GM18870 (cell line): ENCODE results near the gene H3-3A.

Experiments used
- ATAC-seq: cut with Tn5 transposase; IDR thresholded peaks from one replicate; pipeline ENCODE4 v1.9.1; 2021; ENCODE audit warnings: moderate library complexity; ENCODE audit not compliant: unreplicated experiment

The H3-3A gene

DNA sequence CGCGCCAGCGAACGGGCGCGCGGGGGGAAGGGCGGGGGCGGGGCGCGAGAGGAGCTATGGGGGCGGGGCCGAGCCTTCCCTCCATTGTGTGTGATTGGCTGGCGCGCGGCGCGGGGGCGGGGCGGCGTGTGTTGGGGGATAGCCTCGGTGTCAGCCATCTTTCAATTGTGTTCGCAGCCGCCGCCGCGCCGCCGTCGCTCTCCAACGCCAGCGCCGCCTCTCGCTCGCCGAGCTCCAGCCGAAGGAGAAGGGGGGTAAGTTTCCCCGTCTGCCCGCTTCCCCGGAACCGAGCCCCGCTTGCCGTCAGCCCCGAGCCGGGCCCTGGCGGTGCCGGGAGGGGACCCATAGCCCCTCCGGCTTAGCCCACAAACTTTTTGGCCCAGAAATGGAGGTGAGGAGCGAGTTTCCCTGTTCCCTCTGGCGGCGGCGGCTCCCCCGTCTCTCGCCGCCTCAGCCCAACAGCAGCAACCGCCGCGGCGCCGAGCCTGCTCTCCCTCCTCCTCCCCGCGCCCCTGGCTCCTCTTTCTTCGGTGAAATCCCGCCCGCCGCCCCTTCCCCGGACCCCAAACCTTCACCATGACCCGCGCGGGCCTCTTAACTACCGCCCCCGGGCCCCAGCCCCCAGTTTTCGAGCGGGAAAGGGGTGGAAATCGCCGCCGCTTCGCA, at the start of gene H3-3A:
H3-3A (plus strand) TSS at position 159 of the 666 bp plus-strand sequence. CDS start 1,636 bp downstream, outside the sequence.
- peak; percentile 49 for ATAC-seq

- ATAC-seq = no peak
Measured at GRCh38 chr1:226017070-226017469, 45.4 kb upstream of the H3-3A start.

GRCh38 chr1:226019572-226019971, 42.9 kb upstream of the H3-3A start:
- no peak for ATAC-seq

DNA sequence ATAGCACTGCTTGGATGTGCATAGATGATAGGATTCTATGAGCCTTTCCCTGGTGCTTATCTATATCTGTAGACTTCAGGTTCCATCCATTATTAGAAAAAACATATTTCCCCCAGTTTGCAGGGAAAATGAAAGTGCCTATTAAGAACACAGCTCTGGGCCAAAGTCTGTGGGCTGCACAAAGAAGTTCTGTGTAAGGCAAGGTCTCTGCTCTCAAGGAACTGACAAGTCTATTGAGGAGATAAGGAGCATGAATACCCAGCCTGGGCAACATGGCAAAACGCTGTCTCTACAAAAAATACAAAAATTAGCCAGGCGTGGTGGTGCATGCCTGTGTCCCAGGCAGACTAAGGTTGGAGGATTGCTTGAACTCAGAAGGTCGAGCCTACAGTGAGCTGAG, 41.1 kb upstream of the H3-3A start:
- ATAC-seq = no peak

- no peak for ATAC-seq
Measured at GRCh38 chr1:226021801-226022200, 40.7 kb upstream of the H3-3A start.

GRCh38 chr1:226023735-226024134, 38.8 kb upstream of the H3-3A start:
- no peak for ATAC-seq

DNA sequence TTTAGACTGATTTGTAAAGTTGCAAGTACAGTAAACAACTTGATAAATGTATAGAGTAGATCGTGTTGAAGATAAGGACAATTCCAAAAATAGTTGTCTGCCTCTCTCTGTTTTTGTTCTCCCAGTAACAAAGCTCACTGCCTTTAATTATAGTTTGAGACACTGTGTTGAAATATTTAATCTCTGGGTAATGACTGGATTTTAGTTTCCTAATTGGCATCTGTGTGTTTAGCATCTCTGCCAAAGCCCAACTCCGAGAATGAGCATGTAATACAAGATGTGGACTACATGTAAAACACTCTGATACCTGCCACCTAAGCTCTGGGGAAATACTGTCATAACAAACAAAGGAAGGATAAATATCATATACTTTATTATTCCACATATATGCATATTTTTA, 35.7 kb upstream of the H3-3A start:
- no peak for ATAC-seq

DNA sequence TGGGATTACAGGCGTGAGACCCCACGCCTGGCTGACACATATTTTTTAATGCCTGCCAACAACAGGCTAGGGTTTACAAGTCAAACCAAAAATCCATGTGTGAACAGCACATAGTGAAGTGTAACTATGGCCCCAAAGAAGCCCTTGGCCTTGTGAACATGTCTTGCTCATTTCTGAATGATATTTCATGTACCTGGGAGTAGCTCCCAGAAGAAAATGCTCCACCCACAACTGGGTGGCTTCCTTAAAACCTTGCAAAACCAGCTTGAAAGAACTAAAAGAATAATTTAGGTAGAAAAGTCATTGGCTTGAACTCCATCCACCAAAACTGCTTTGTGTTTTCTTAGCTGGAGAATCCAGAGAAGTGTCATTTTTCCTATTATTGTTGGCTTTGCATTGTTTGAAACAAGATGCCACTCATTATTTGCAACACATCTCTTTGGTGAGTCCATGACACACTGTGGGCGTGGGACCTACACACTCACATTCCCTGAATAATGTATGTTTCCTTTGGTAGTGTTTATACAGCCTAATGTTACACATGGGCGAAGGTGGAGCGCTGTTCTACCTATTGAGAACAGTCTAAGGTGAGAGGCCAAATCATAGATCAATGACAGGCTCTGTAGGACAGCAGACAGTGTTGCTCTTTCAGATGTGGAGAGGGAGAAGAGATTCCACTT, 34.8 kb upstream of the H3-3A start:
- ATAC-seq = no peak

DNA sequence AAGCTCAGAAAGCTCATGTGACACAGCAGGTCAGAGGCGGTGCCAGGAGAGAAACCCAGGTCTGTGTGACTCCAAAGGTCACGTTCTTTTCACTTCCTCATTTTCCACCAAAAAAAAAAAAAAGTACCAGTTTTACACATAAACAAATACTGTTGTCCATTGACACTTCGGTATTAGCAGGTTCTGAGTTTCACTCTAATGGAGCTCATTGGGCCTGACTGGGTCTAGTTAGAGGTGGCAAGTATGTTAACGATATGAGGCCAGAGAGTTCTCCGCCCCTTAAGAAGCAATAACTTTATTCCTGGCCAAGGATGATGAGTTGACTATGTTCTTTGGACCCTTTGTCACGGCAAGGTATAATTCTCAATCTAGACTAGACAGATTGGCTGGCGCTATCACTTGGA, 33.4 kb upstream of the H3-3A start:
- peak; percentile 90 for ATAC-seq

DNA sequence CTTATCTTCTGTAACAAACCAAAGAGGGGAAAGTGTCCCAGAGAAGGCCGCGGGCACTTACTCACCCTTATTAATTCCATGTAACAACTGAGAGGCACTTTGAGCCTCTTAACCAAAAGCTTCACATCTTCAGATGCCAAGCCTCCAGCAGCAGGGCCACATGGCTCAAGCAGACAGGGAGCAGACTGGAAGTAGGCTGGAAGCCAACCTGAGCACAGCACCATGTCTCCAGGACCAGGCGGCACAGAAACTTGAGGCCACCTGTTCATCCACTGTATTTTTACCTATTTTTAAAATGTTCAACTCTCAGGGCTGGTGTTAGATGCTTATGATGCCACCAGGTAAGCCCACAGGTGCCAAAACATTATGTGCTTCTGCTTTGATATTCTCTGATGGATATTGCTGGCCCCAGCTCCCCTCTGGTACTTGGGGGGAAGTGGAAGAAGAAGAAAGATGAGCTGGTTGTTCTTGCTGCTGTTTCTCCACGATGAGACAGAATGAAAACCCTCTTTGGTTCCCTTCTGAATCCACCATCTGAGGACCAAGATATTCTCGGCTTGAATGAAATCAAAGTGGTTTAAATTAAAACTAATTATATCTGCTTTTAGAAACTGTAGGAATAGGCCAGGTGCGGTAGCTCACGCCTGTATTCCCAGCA, 32.8 kb upstream of the H3-3A start:
- no peak for ATAC-seq

DNA sequence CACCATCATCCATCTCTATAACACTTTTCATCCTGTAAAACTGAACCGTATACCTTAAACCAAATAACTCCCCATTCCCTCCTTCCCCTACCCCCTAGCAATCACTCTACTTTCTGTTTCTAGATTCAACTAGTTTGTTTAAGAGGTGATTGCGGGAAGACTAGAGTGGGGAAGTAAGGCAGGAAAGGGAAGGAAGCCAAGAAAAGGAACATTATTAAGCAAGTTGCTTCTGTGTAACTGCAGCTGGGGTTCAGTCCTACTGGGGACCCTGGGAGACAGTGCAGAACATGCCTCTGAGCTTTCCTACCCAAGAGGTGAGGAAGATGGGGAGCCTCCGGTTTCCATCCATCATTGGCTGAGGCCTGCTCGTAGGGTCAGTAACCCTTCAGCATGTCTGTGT, 28.9 kb upstream of the H3-3A start:
- no peak for ATAC-seq

GRCh38 chr1:226033991-226034390, 28.5 kb upstream of the H3-3A start:
- ATAC-seq = no peak

- no peak for ATAC-seq
Measured at GRCh38 chr1:226034482-226034881, 28.0 kb upstream of the H3-3A start.

DNA sequence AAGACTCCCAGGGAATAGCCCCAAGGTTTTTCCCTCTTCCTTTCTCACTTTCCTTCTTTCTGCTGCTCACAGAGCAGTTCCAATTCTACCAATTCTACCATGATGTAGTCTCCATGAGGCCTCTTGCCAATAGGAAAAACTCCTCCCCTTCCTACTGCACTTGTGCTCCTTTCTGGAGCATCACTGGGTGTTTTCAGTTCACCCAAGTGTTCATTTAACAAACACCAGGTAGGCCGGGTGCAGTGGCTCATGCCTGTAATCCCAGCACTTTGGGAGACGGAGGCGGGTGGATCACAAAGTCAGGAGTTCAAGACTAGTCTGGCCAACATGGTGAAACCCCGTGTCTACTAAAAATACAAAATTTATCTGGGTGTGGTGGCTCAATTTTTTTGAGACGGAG, 26.6 kb upstream of the H3-3A start:
- no peak for ATAC-seq

- ATAC-seq = no peak
Measured at GRCh38 chr1:226038661-226039060, 23.9 kb upstream of the H3-3A start.

- ATAC-seq = no peak
Measured at GRCh38 chr1:226041419-226041818, 21.1 kb upstream of the H3-3A start.

DNA sequence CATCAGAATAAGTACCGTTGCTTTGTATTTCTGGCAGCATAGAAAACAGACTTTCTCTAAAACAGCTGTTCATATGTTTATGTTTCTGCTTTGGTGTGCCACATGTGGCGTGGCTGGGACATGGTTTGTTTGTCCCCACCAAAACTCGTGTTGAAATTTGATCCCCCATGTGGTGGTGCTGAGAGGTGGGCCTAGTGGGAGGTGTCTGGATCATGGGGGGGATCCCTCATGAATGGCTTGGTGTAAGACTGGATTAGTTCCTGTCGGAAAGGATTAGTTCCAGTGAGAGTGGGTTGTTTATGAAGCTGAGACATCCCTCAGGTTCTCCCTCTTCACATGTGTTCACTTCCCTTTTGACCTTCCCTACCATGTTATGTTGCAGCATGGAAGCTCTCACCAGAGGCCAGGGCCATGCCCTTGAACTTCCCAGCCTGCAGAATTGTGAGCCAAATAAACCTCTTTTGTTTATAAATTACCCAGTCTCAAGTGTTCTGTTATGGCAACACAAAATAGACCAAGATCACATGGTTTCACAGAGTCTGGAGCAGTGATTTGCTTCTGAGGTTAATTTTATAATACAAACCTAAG, 17.9 kb upstream of the H3-3A start:
- ATAC-seq = no peak

GRCh38 chr1:226046240-226046639, 16.3 kb upstream of the H3-3A start:
- ATAC-seq = no peak

GRCh38 chr1:226047495-226047894, 15.0 kb upstream of the H3-3A start:
- ATAC-seq = no peak

DNA sequence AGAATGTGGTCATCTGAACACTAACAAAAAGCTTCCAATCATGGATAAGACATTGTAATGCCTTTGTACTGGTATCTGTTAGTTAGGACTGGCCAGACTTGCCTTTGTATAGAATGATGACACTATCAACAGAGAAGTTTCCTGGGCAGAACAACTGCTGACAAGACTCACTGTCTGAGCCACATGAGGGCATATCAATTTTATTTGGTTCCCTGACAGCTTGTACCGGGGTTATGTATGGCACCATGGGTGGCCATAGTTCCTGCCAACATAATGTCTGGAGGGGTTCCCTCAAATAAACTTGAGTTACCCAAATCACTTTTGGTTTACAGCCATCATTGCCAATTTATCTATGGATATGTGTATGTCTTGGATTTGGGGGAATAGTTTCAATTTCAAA, 13.6 kb upstream of the H3-3A start:
- ATAC-seq = no peak

GRCh38 chr1:226050133-226050532, 12.4 kb upstream of the H3-3A start:
- no peak for ATAC-seq

DNA sequence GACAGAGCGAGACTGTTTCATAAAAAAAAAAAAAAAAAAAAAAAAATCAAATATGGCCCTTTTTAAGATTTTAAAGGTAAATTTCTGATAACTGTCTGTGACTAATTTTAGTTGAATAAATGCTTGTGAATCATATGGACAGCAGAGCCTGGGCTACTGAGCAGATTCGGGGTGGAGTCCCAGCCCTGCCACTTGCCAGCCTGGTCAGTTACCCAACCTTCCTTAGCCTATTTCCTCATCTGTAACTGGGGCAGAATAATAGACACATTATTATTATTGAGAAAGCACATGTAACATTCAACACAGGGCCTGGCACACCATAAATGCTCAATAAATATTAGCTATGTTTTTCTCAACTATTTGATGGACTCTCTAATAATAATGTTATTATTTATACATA, 11.2 kb upstream of the H3-3A start:
- ATAC-seq = no peak
